IMR-90 (cell line): ENCODE results near the gene SRD5A1. TPM values are rescaled to one million over a fixed set of nuclear protein-coding genes. Genes with fewer than 3 reads are reported as not detected.

Experiments used
- ATAC-seq: fragments of 200-7000 bp; cut with Tn5 transposase; 2 replicates; pipeline ENCODE4 v1.9.1; 2020; ENCODE audit warnings: low read depth, mild to moderate bottlenecking, moderate library complexity
- BruUV-seq: library from RNA; stranded (reverse); fragments of 400-500 nt; replicated peaks from 2 replicates; lab custom pipeline; 2021; lab: Mats Ljungman, UMichigan
- CTCF ChIA-PET: fragments of 300-600 bp; formaldehyde crosslinking; extraction: SDS; loops from one replicate; lab custom pipeline; 2021; ENCODE audit warnings: antibody characterized with exemption; lab: Yijun Ruan, JAX
- POLR2A ChIA-PET: fragments of 300-600 bp; sonication (Branson Sonifier 250); formaldehyde crosslinking; loops from one replicate; lab custom pipeline; 2022; ENCODE audit warnings: antibody characterized with exemption; ENCODE audit not compliant: unreplicated experiment; lab: Charles Lee
- DNase-seq: peaks from one replicate; pipeline ENCODE4 v3.0.0; 2013
- H2AFZ ChIP-seq: replicated peaks from 2 replicates; pipeline ENCODE3; 2013; ENCODE audit warnings: low read length, mild to moderate bottlenecking; ENCODE audit not compliant: poor library complexity
- H2AK5ac ChIP-seq: 2 replicates; pipeline ENCODE4 v1.6.1; 2013; ENCODE audit warnings: low read depth, low read length, inconsistent platforms
- H2AK9ac ChIP-seq: replicated peaks from 2 replicates; pipeline ENCODE3; 2013; ENCODE audit warnings: mild to moderate bottlenecking, low read depth, low read length, moderate library complexity; ENCODE audit not compliant: poor library complexity
- H2BK120ac ChIP-seq: 2 replicates; pipeline ENCODE4 v1.6.1; 2013; ENCODE audit warnings: low read depth, low read length, inconsistent platforms
- H2BK15ac ChIP-seq: 3 replicates; pipeline ENCODE4 v1.6.1; 2013; ENCODE audit warnings: low read depth, low read length, inconsistent platforms
- H2BK20ac ChIP-seq: 2 replicates; pipeline ENCODE4 v1.6.1; 2013; ENCODE audit warnings: low read depth, mild to moderate bottlenecking, inconsistent platforms, low read length, moderate library complexity
- H2BK5ac ChIP-seq: 2 replicates; pipeline ENCODE4 v1.6.1; 2013; ENCODE audit warnings: mild to moderate bottlenecking, low read depth, low read length, inconsistent platforms; ENCODE audit not compliant: poor library complexity, severe bottlenecking
- H3K14ac ChIP-seq: replicated peaks from 2 replicates; pipeline ENCODE4 v1.6.1; 2013; ENCODE audit warnings: low read depth, low read length, inconsistent platforms
- H3K18ac ChIP-seq: 2 replicates; pipeline ENCODE4 v1.6.1; 2013; ENCODE audit warnings: low read depth, low read length, control low read depth
- H3K23ac ChIP-seq: 2 replicates; pipeline ENCODE4 v1.6.1; 2013; ENCODE audit warnings: low read depth, low read length, inconsistent platforms
- H3K27ac ChIP-seq: 2 replicates; pipeline ENCODE4 v1.5.1; 2013; ENCODE audit warnings: mild to moderate bottlenecking, control low read depth, low read length; ENCODE audit not compliant: insufficient read depth
- H3K27me3 ChIP-seq: 2 replicates; pipeline ENCODE4 v1.6.1; 2013; ENCODE audit warnings: low read length; ENCODE audit not compliant: control insufficient read depth, insufficient read depth
- H3K36me3 ChIP-seq: 2 replicates; pipeline ENCODE4 v1.6.1; 2013; ENCODE audit warnings: low read length, mixed read lengths; ENCODE audit not compliant: control insufficient read depth, insufficient read depth
- H3K4ac ChIP-seq: 2 replicates; pipeline ENCODE4 v1.6.1; 2013; ENCODE audit warnings: low read depth, low read length, inconsistent platforms
- H3K4me1 ChIP-seq: 2 replicates; pipeline ENCODE4 v1.6.1; 2013; ENCODE audit warnings: low read length, mixed read lengths; ENCODE audit not compliant: control insufficient read depth, insufficient read depth
- H3K4me2 ChIP-seq: 2 replicates; pipeline ENCODE4 v1.6.1; 2013; ENCODE audit warnings: low read depth, mild to moderate bottlenecking, control low read depth, low read length, moderate library complexity
- H3K4me3 ChIP-seq: 2 replicates; pipeline ENCODE4 v1.5.1; 2013; ENCODE audit warnings: low read depth, mild to moderate bottlenecking, control low read depth, low read length, moderate library complexity; ENCODE audit not compliant: insufficient read depth
- H3K56ac ChIP-seq: 2 replicates; pipeline ENCODE4 v1.6.1; 2013; ENCODE audit warnings: low read length, inconsistent platforms; ENCODE audit not compliant: insufficient read depth; ENCODE audit errors: extremely low read depth
- H3K79me1 ChIP-seq, 2 experiments: 2 replicates each; pipeline ENCODE4 v1.6.1; 2013; ENCODE audit warnings: low read length in 2 of 2, inconsistent platforms in 1 of 2, low read depth in 1 of 2
- H3K9ac ChIP-seq: 2 replicates; pipeline ENCODE4 v1.6.1; 2013; ENCODE audit warnings: low read depth, low read length, control low read depth
- H3K9me1 ChIP-seq: 2 replicates; pipeline ENCODE4 v1.6.1; 2013; ENCODE audit warnings: low read length, inconsistent platforms; ENCODE audit not compliant: insufficient read depth
- H3K9me3 ChIP-seq: 2 replicates; pipeline ENCODE4 v1.6.1; 2013; ENCODE audit warnings: low read length; ENCODE audit not compliant: control insufficient read depth, insufficient read depth
- H4K20me1 ChIP-seq: 2 replicates; pipeline ENCODE4 v1.6.1; 2013; ENCODE audit warnings: low read length, inconsistent platforms; ENCODE audit not compliant: insufficient read depth
- H4K5ac ChIP-seq: 2 replicates; pipeline ENCODE4 v1.6.1; 2013; ENCODE audit warnings: mild to moderate bottlenecking, low read depth, low read length, control low read depth
- H4K8ac ChIP-seq, 2 experiments: 2 replicates each; pipeline ENCODE4 v1.6.1; 2013; ENCODE audit warnings: low read depth in 2 of 2, low read length in 2 of 2, control low read depth in 1 of 2, inconsistent platforms in 1 of 2
- H4K91ac ChIP-seq: 2 replicates; pipeline ENCODE4 v1.6.1; 2013; ENCODE audit warnings: low read depth, low read length, inconsistent platforms; ENCODE audit not compliant: insufficient read depth
- CHD1 ChIP-seq: IDR thresholded peaks from 2 replicates; pipeline ENCODE4 v1.6.1; 2012; ENCODE audit warnings: low read depth, low read length, improper control_type of control experiment
- CTCF ChIP-seq: conservative IDR thresholded peaks from 2 replicates; pipeline ENCODE4 v1.5.1; 2012; ENCODE audit warnings: mild to moderate bottlenecking, low read depth, low read length, improper control_type of control experiment
- ELK1 ChIP-seq: fragments of 150-350 bp; IDR thresholded peaks from 2 replicates; pipeline ENCODE4 v1.6.1; 2016; ENCODE audit warnings: low read depth, mild to moderate bottlenecking, low read length, moderate library complexity, borderline replicate concordance
- FOS ChIP-seq: fragments of 150-350 bp; IDR thresholded peaks from 2 replicates; pipeline ENCODE4 v1.6.1; 2016; ENCODE audit warnings: low read depth, low read length
- MAFK ChIP-seq: IDR thresholded peaks from 2 replicates; pipeline ENCODE4 v1.6.1; 2012; ENCODE audit warnings: low read depth, low read length, improper control_type of control experiment
- RAD21 ChIP-seq: IDR thresholded peaks from 2 replicates; pipeline ENCODE4 v1.6.1; 2012; ENCODE audit warnings: low read length, improper control_type of control experiment
- RCOR1 ChIP-seq: IDR thresholded peaks from 2 replicates; pipeline ENCODE4 v1.6.1; 2012; ENCODE audit warnings: mild to moderate bottlenecking, low read length, improper control_type of control experiment; ENCODE audit not compliant: insufficient replicate concordance
- RFX5 ChIP-seq: IDR thresholded peaks from 2 replicates; pipeline ENCODE4 v1.8.0; 2012; ENCODE audit warnings: low read depth, mild to moderate bottlenecking, low read length, moderate library complexity
- SMC3 ChIP-seq: fragments of 150-350 bp; IDR thresholded peaks from 2 replicates; pipeline ENCODE4 v1.6.1; 2016; ENCODE audit warnings: low read depth, mild to moderate bottlenecking, antibody characterized with exemption, low read length, moderate library complexity
- USF2 ChIP-seq: fragments of 150-350 bp; IDR thresholded peaks from 2 replicates; pipeline ENCODE4 v1.6.1; 2017; ENCODE audit warnings: mild to moderate bottlenecking, antibody characterized with exemption, low read length, low read depth
- WGBS, 2 experiments: methylation state at CpG; one replicate each; pipeline versions ENCODE4 v1.1.5 to v1.1.7; 2013; ENCODE audit warnings: missing lambda C conversion rate in 2 of 2; ENCODE audit not compliant: insufficient read length in 1 of 2; ENCODE audit errors: extremely low coverage in 2 of 2; 5-methylcytosine and 5-hydroxymethylcytosine counted together
- dilution Hi-C: fragments of 300-500 bp; cut with HindIII; formaldehyde crosslinking; loops from one replicate; pipeline ENCODE4 v1.14.3; 2018; ENCODE audit warnings: low sequenced_read_pairs; ENCODE audit not compliant: unreplicated experiment
- in situ Hi-C: fragments of 300-500 bp; cut with MboI; formaldehyde crosslinking; loops from 3 replicates; pipeline ENCODE4 v1.14.3; 2019; ENCODE audit warnings: low sequenced_read_pairs, inconsistent platforms, mixed read lengths
- intact Hi-C: fragments of 100-400 bp; cut with micrococcal nuclease; formaldehyde crosslinking; loops from 2 replicates; pipeline ENCODE4 v1.10.0; 2022
- polyA plus RNA-seq, 3 experiments: library from polyadenylated mRNA; depleted of rRNA; stranded (reverse); fragments of >200 nt; gene quantifications; 2 replicates each; pipeline ENCODE4 v1.2.3, GENCODE V29; 2012; ENCODE audit warnings: low replicate concordance in 1 of 3
- total RNA-seq: library from RNA; depleted of rRNA; stranded (reverse); fragments of >200 nt; gene quantifications from 2 replicates; pipeline ENCODE4 v1.2.3, GENCODE V29; 2012

The SRD5A1 gene
- total and polyA plus RNA-seq, 2 of the 4 experiments (the other 2 are of a cell fraction): 6.3 to 18.2 TPM

- Histone ChIP-seq H3K79me1 (peaks cover 10% of the 10 kb centered on the region in 2 experiments; a peak in 3 of 4 replicates), H3K4me3 (no peak overlapping the region), H3K14ac (no peak overlapping the region), H2BK15ac (no peak overlapping the region), H4K5ac (no peak overlapping the region), H2BK120ac (no peak overlapping the region), H3K9ac (no peak overlapping the region), H3K56ac (no peak overlapping the region), H3K27ac (no peak overlapping the region), H3K4ac (no peak overlapping the region), H2BK20ac (no peak overlapping the region), H3K27me3 (no peaks in the 10 kb centered on the region), H3K9me1 (no peaks in the 10 kb centered on the region), H2AFZ (no peak overlapping the region), H3K9me3 (no peaks in the 10 kb centered on the region), H3K23ac (no peak overlapping the region), H4K20me1 (peaks cover 3% of the 10 kb centered on the region; the same call in 1 of the 2 replicates), H2AK5ac (no peak overlapping the region), H4K8ac (no peak overlapping the region), H3K18ac (no peak overlapping the region), H3K4me1 (no peaks in the 10 kb centered on the region), H3K4me2 (no peak overlapping the region), H4K91ac (no peak overlapping the region), H2BK5ac (no peak overlapping the region), H3K36me3 (peaks cover 62% of the 10 kb centered on the region), H2AK9ac (no peak overlapping the region)
- BruUV-seq: no TSS peak
- 100% methylated on average over 4 of the region's 12 CpGs; no CpG with 5 or more reads in 1 of the 2 experiments for WGBS, 2 experiments
- no peak for DNase-seq
- dilution Hi-C loops: no loop called here
- TF ChIP-seq RAD21 (no peak), FOS (no peak), USF2 (no peak), ELK1 (no peak), SMC3 (no peak), RFX5 (no peak), CHD1 (no peak), RCOR1 (no peak), MAFK (no peak), CTCF (no peak)
- ChIA-PET CTCF (no interaction called here), POLR2A (no interaction called here)
- in situ Hi-C loops: no loop called here
- intact Hi-C loops: loop anchor here (10.0 kb wide), 1 partner anchor 230 kb away; the partner anchor contains the start of gene MED10
- ATAC-seq: no peak
Observed at GRCh38 chr5:6604946-6605345, 28.3 kb upstream of the SRD5A1 start.
